Superior temporal gyrus (tissue), 1 donor: Measurements from ENCODE around the gene PLEKHH2.
"Not testable (repeated sequence)": the region's sequence is repeated elsewhere in the genome, so short reads cannot be mapped to it uniquely, and the experiment has no call there.

Source experiments
- DNase-seq: peaks from one replicate; pipeline ENCODE4 v3.0.0-alpha.2; 2016; ENCODE audit errors: extremely low spot score

Gene PLEKHH2

GRCh38 chr2:43717322-43717721 is 80.3 kb downstream of the PLEKHH2 start:
- no peak for DNase-seq

- DNase-seq = no peak
These were observed 81.6 kb downstream of the PLEKHH2 start for GRCh38 chr2:43718530-43719124.

- DNase-seq = no peak
These were observed 87.9 kb downstream of the PLEKHH2 start for GRCh38 chr2:43724728-43725526.

GRCh38 chr2:43725711-43726246 is 88.7 kb downstream of the PLEKHH2 start:
- DNase-seq = no peak

GRCh38 chr2:43726961-43727633 is 90.0 kb downstream of the PLEKHH2 start:
- DNase-seq = not testable (repeated sequence)

GRCh38 chr2:43727634-43728014 is 90.6 kb downstream of the PLEKHH2 start:
- DNase-seq = no peak

- no peak for DNase-seq
These were observed 92.6 kb downstream of the PLEKHH2 start for GRCh38 chr2:43729491-43730174.

GRCh38 chr2:43731211-43731610 is 94.2 kb downstream of the PLEKHH2 start:
- no peak for DNase-seq

GRCh38 chr2:43736637-43737036 is 99.6 kb downstream of the PLEKHH2 start:
- DNase-seq = no peak

GRCh38 chr2:43737097-43737854 is 100.2 kb downstream of the PLEKHH2 start:
- no peak for DNase-seq

GRCh38 chr2:43737855-43738254 is 100.8 kb downstream of the PLEKHH2 start:
- no peak for DNase-seq

- no peak for DNase-seq
These were observed 101.2 kb downstream of the PLEKHH2 start for GRCh38 chr2:43738257-43738656.

GRCh38 chr2:43743706-43744105 is 106.6 kb downstream of the PLEKHH2 start:
- DNase-seq = no peak

- DNase-seq = no peak
These were observed 108.4 kb downstream of the PLEKHH2 start for GRCh38 chr2:43745457-43745856.

GRCh38 chr2:43748333-43748732 is 111.3 kb downstream of the PLEKHH2 start:
- DNase-seq = no peak

- DNase-seq = no peak
These were observed 112.5 kb downstream of the PLEKHH2 start for GRCh38 chr2:43749583-43749982.

- no peak for DNase-seq
These were observed 114.5 kb downstream of the PLEKHH2 start for GRCh38 chr2:43751476-43751990.

GRCh38 chr2:43752302-43752701 is 115.2 kb downstream of the PLEKHH2 start:
- DNase-seq = no peak

GRCh38 chr2:43754180-43754579 is 117.1 kb downstream of the PLEKHH2 start:
- DNase-seq = no peak

GRCh38 chr2:43758739-43759138 is 121.7 kb downstream of the PLEKHH2 start:
- no peak for DNase-seq

- no peak for DNase-seq
These were observed 122.1 kb downstream of the PLEKHH2 start for GRCh38 chr2:43759195-43759594.
